Measurements from ENCODE around the gene USP25.

GRCh38 chr21:15841856-15842564, 112.2 kb downstream of the USP25 start:
- TF ChIP-seq CTCF (IDR thresholded peaks at IDR 0.05) (no peak), EZH2 (IDR thresholded peaks at IDR 0.05; ENCODE audit: borderline replicate concordance, insufficient read depth, low read depth, low read length, poor library complexity, severe bottlenecking) (no peak)

Data from B cell (primary cell).